Measurements from ENCODE around the gene RTP2.

The RTP2 gene

DNA sequence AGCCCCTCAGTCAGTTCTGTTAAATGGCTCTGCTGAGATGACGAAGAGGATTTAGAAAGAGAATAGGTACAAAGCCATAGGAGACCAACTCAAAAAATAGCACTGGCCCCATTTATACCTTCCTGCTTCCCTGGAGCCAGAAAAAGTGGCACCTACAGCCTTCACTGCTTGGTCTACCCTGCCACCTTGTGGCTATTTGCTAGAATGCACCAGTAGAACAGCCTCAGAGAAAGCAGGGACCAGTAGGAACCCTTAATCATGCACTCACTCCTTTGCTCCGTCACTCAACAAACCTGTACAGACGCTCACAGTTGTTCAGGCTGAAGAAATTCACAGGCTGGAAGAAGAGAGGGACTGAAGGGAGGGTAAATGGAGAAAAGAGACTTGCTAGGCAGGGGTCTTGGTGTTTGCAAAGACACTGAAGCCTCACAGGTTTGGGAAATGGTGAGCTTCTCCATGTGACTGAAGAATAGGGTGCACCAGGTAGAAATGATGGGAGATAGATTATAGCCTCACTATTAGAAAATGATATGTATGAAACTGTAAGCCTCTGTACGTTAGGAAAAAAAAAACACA lies 12.1 kb upstream of the RTP2 start:
- ChIA-PET CTCF (interaction anchor here (0.6 to 12.4 kb wide), 22 partner anchors 9 to 1731 kb away, joined by 3 to 190 read pairs (median 8); partner anchors contain the start of genes RPL39L and RTP2), POLR2A (no interaction called here)
- H3K4me3 ChIP-seq (ENCODE audit: low read depth, low read length), result no peak overlapping the region
- no peak for DNase-seq (ENCODE audit: low read depth, low spot score)
- TF ChIP-seq, protein P1, sequence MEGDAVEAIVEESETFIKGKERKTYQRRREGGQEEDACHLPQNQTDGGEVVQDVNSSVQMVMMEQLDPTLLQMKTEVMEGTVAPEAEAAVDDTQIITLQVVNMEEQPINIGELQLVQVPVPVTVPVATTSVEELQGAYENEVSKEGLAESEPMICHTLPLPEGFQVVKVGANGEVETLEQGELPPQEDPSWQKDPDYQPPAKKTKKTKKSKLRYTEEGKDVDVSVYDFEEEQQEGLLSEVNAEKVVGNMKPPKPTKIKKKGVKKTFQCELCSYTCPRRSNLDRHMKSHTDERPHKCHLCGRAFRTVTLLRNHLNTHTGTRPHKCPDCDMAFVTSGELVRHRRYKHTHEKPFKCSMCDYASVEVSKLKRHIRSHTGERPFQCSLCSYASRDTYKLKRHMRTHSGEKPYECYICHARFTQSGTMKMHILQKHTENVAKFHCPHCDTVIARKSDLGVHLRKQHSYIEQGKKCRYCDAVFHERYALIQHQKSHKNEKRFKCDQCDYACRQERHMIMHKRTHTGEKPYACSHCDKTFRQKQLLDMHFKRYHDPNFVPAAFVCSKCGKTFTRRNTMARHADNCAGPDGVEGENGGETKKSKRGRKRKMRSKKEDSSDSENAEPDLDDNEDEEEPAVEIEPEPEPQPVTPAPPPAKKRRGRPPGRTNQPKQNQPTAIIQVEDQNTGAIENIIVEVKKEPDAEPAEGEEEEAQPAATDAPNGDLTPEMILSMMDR (IDR thresholded peaks at IDR 0.05; ENCODE audit: insufficient read depth, low read length, missing control alignments), result peak; percentile 90

DNA sequence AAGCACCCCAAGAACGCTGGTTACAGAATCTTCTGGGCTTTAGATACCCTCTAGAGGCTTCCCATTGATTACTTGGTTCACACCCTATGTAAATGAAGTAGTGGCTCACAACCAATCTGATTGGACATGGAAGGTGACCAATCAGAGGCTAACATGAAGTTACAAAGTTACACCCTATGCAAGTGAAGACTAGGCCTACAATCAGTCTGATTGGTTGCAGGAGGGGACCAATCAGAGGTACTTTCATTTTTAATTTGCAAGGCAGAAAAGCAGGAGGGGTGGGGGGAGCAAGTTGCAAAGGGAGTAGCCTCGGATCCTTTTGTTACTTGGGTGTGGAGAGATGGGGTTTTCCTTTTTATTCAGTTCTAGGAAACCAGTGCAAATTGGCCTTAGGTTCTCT lies 11.1 kb upstream of the RTP2 start:
- POLR2A ChIA-PET, result no interaction called here
- CTCF ChIA-PET, result interaction anchor here (1.0 to 12.4 kb wide), 13 partner anchors 10 to 1099 kb away, joined by 3 to 190 read pairs (median 11); partner anchors contain the start of genes RPL39L and RTP2
- no peak overlapping the region for H3K4me3 ChIP-seq (ENCODE audit: low read depth, low read length)
- DNase-seq (ENCODE audit: low read depth, low spot score), result no peak
- TF ChIP-seq, protein P1 (IDR thresholded peaks at IDR 0.05; ENCODE audit: insufficient read depth, low read length, missing control alignments), result no peak

DNA sequence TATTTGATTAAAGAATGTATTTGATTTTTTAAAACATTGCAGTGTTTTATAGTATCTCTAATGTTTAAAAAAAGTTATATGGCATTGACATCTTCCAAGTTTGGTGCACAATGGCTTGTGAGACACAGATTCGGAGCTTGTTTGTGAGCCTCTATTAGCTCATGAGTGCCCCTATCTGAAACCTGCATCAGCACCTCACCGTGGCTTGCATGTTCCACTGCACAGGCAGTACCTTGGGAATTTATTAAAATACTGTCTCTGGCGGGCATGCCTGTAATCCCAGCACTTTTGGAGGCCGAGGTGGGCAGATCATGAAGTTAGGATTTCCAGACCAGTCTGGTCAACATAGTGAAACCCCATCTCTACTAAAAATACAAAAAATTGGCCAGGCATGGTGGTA lies 6.8 kb upstream of the RTP2 start:
- no peak for DNase-seq (ENCODE audit: low read depth, low spot score)
- TF ChIP-seq, protein P1 (IDR thresholded peaks at IDR 0.05; ENCODE audit: insufficient read depth, low read length, missing control alignments), result no peak
- no peak overlapping the region for H3K4me3 ChIP-seq (ENCODE audit: low read depth, low read length)
- ChIA-PET POLR2A (interaction anchor here (0.8 kb wide), 1 partner anchor 9 kb away, joined by 5 read pairs; no protein-coding TSS in a partner anchor), CTCF (interaction anchor here (0.9 to 12.4 kb wide), 9 partner anchors 9 to 596 kb away, joined by 3 to 190 read pairs (median 4); no protein-coding TSS in a partner anchor)

DNA sequence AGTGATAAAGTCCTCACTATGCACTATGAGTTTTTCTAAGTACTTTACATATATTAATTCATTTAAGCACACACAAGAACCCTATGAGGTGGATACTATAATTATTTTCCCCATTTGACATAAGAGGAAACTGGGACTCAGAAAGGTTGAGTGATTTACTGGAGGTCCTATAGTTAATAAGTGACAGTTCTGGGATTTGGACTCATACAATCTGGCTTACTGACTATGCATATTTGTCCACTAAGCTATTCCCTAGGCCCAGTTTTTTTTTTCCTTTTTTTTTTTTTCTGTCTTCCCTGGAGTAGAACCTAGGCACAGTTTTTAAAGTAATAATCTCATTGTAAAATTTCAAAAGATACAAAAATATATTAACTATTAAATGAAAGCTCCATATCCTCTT lies 6.3 kb upstream of the RTP2 start:
- POLR2A ChIA-PET, result interaction anchor here (0.8 kb wide), 1 partner anchor 9 kb away, joined by 5 read pairs; no protein-coding TSS in a partner anchor

DNA sequence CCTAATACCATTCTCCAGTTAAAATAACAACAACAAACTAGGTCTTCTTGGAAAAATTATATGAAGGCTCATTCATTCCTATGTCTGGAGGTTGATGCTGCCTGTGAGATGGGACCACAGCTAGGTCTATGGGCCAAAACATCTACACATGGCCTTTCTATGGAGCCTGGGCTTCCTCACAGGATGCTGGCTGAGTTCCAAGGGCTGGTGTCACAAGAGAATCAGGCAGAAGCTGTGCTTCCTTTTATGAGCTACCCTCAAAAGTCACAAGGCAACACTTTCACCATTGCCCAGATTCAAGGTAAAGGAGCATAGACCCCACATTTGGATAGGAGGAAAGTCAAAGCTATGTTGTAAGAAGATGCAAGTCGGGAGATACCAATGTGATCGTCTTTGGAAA lies 4.6 kb upstream of the RTP2 start:
- DNase-seq (ENCODE audit: low read depth, low spot score), result no peak
- ChIA-PET CTCF (interaction anchor here (2.4 to 7.6 kb wide), 2 partner anchors 28 to 388 kb away, joined by 16 to 48 read pairs; no protein-coding TSS in a partner anchor), POLR2A (no interaction called here)
- no peak overlapping the region for H3K4me3 ChIP-seq (ENCODE audit: low read depth, low read length)
- TF ChIP-seq, protein P1 (IDR thresholded peaks at IDR 0.05; ENCODE audit: insufficient read depth, low read length, missing control alignments), result no peak

More for the DNA sequence above, 6.3 kb upstream of the RTP2 start:
- TF ChIP-seq, protein P1 (IDR thresholded peaks at IDR 0.05; ENCODE audit: insufficient read depth, low read length, missing control alignments), result no peak
- CTCF ChIA-PET, result interaction anchor here (0.9 to 12.4 kb wide), 9 partner anchors 9 to 595 kb away, joined by 3 to 190 read pairs (median 4); no protein-coding TSS in a partner anchor
- no peak for DNase-seq (ENCODE audit: low read depth, low spot score)
- no peak overlapping the region for H3K4me3 ChIP-seq (ENCODE audit: low read depth, low read length)

DNA sequence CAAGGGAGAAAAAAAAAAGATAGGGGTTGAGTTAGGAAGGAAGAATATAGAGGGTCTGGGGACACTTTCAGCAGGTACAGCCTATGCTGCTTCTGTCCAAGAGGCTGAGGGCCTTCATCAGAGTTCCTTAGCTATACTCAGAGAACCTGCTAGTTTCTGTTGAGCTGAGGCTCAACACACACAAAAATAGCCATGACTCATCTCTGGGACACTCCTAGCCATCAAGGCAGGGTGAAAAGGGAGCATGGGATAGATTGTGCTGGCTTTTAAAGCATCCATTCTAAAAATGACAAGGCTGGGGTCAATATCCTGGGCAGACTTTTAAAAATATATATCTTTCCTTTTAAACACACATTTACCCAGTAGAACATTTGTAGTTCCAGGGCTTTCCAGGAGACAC lies 2.8 kb upstream of the RTP2 start:
- H3K4me3 ChIP-seq (ENCODE audit: low read depth, low read length), result no peak overlapping the region
- ChIA-PET CTCF (interaction anchor here (1.3 to 7.6 kb wide), 5 partner anchors 11 to 487 kb away, joined by 3 to 86 read pairs (median 16); no protein-coding TSS in a partner anchor), POLR2A (no interaction called here)
- no peak for DNase-seq (ENCODE audit: low read depth, low spot score)
- TF ChIP-seq, protein P1 (IDR thresholded peaks at IDR 0.05; ENCODE audit: insufficient read depth, low read length, missing control alignments), result no peak
